Erythroblast (primary cell): Measurements from ENCODE around the gene BTG2.

Experiments used
- DNase-seq, 2 experiments: peaks; one replicate each; lab custom pipeline; 2025; lab: John Stamatoyannopoulos, UW
- GATA1 ChIP-seq: IDR thresholded peaks from 2 replicates; pipeline ENCODE4 v1.6.1; 2011; ENCODE audit warnings: low read depth, mild to moderate bottlenecking, control low read depth, low read length, moderate library complexity
- POLR2A ChIP-seq: IDR thresholded peaks from 2 replicates; pipeline ENCODE4 v1.6.1; 2011; ENCODE audit warnings: mild to moderate bottlenecking, low read length

The BTG2 gene

GRCh38 chr1:203340112-203340790, 34.9 kb downstream of the BTG2 start:
- TF ChIP-seq POLR2A (no peak), GATA1 (no peak)
- peak; percentile 66 to 80 for DNase-seq

GRCh38 chr1:203342192-203342940, 37.0 kb downstream of the BTG2 start:
- TF ChIP-seq GATA1, result no peak
- no peak for TF ChIP-seq POLR2A
- DNase-seq, result peak; percentile 46 to 59

- TF ChIP-seq POLR2A (no peak), GATA1 (no peak)
- no peak for DNase-seq
These were observed 38.8 kb downstream of the BTG2 start for GRCh38 chr1:203343956-203344754.

- peak in 1 of 2 experiments; percentile 8 for DNase-seq
- TF ChIP-seq GATA1 (no peak), POLR2A (no peak)
These were observed 40.9 kb downstream of the BTG2 start for GRCh38 chr1:203346060-203346768.

- TF ChIP-seq GATA1 (no peak), POLR2A (no peak)
- DNase-seq, result no peak
These were observed 41.4 kb downstream of the BTG2 start for GRCh38 chr1:203346769-203347102.

GRCh38 chr1:203349166-203349565, 43.8 kb downstream of the BTG2 start:
- TF ChIP-seq GATA1 (no peak), POLR2A (no peak)
- no peak for DNase-seq

- no peak for TF ChIP-seq GATA1
- TF ChIP-seq POLR2A, result no peak
- no peak for DNase-seq
These were observed 44.6 kb downstream of the BTG2 start for GRCh38 chr1:203349773-203350524.

DNA sequence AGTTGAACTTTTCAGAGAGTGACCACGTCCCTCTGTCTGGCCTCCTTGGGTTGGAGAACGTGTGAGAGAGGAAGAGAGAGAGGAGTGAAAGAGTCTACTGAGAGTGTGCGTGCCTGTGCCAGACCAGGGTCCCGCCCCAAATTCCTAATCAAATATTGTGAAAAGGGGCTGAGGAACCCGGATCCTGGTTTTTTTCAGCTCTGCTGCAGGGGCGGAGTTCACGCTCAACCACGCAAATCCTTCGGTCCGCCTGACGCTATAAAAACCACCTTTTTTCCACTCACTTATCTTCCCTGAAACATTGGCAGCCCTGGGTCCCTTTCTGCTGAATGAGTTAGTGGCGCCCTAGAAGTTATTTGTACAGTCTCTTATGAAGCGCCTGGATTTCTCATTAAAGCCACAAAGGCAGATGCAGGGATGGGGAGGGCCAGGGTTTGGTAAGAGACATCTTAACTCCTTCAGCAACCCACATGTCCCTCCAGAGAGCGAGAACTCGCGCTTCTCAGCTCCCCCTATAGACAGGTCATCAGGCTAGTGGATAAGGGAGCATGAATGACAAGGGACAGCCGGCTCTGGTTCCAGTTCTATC, 45.8 kb downstream of the BTG2 start, which contains the start of gene FMOD:
FMOD (minus strand) TSS at position 86 of the 589 bp plus-strand sequence. CDS start 2,852 bp downstream, outside the sequence.
- no peak for DNase-seq
- TF ChIP-seq GATA1 (no peak), POLR2A (no peak)

GRCh38 chr1:203353486-203353885, 48.2 kb downstream of the BTG2 start:
- TF ChIP-seq POLR2A (no peak), GATA1 (no peak)
- DNase-seq, result no peak

- TF ChIP-seq POLR2A (no peak), GATA1 (no peak)
- DNase-seq, result no peak
These were observed 48.9 kb downstream of the BTG2 start for GRCh38 chr1:203354246-203354645.

- no peak for TF ChIP-seq GATA1
- TF ChIP-seq POLR2A, result no peak
- DNase-seq, result no peak
These were observed 53.8 kb downstream of the BTG2 start for GRCh38 chr1:203359010-203359571.
